Fibroblast of gingiva (primary cell): ENCODE results near the gene BEST1.
"Not testable (repeated sequence)": the region's sequence is repeated elsewhere in the genome, so short reads cannot be mapped to it uniquely, and the experiment has no call there.

Source experiments
- DNase-seq: peaks from one replicate; pipeline ENCODE4 v3.0.0-alpha.2; 2011; ENCODE audit warnings: low read depth

The BEST1 gene

DNA sequence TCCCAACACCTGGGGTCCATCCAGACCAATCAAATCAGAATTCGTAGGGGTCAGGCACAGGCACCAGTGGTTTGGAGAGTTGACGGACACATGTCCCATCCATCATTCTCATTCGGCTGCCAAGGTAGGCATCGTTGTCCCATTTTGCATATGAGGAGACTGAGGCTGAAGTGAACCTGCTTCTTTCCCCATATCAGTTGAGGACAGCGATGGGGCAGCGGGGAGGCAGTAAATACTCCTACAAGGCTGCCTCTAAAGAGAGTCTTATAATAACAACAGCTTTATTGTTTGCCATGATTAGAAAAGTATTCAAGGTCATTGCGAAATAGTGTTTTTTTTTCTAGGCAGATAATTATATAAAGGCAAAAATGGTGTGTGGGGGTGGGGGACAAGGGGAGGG, 1.6 kb upstream of the BEST1 start:
- DNase-seq: no peak

DNA sequence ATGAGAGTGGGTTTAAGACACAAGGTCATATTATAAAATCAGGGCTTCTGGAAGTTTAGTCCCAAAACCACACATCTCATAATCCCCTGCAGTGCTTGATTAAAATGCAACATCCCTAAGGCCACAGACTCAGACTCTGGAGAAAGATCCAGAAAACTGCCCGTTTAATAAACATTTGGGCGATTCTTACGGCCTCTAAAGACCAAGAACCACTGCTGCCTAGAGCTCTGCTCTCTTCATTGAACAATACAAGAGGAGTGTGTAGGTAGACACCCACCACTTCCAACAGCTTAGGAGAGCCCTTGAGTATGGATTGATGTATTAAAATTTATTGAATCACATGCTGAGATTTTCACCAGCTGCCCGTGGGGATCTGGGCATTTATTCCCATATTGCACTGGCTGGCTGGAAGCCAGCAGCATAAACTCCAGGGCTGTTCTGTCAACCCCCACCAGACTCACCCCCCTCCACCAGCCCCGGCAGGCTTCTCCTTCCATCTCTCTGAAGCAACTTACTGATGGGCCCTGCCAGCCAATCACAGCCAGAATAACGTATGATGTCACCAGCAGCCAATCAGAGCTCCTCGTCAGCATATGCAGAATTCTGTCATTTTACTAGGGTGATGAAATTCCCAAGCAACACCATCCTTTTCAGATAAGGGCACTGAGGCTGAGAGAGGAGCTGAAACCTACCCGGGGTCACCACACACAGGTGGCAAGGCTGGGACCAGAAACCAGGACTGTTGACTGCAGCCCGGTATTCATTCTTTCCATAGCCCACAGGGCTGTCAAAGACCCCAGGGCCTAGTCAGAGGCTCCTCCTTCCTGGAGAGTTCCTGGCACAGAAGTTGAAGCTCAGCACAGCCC, 749 bp upstream of the BEST1 start:
- DNase-seq: peak; percentile 95

DNA sequence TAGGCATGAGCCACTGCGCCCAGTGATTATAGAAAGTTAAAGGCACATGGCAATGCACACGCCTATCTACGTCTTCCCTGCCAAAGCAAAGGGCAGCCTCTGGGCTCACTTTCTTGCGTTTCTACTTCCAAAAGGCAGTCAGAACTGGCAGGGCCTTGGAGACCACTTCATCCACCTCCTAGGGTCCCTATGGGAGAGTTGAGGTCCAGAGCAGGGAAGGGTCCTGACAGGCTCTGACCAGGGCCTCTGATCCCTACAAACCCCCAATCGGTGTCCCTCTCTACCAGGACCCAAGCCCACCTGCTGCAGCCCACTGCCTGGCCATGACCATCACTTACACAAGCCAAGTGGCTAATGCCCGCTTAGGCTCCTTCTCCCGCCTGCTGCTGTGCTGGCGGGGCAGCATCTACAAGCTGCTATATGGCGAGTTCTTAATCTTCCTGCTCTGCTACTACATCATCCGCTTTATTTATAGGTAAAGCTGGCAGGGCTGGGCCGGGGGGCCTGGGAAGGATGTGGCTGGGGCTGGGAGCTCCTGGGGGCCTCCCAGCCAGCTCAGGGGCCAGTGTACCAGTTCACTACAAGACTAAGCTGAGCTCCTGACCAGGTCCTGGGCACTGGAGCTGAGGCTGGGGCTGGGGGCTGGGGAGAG, 1.5 kb downstream of the BEST1 start:
- DNase-seq: no peak

DNA sequence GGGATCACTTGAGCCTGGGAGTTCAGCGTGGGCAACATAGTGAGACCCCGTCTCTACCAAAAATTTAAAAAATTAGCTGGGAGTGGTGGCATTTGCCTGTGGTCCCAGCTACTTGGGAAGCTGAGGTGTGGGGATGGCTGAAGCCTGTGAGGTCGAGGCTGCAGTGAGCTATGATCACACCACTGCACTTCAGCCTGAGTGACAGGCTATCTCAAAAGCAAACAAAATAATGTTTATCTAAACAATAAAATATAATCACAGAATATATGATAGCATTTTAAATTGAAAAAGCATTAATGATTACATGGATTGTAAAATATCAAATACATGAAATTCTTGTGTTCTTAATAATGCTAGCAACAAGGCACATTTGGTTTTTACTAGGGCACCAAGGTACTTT, 2.7 kb downstream of the BEST1 start:
- DNase-seq: no peak

DNA sequence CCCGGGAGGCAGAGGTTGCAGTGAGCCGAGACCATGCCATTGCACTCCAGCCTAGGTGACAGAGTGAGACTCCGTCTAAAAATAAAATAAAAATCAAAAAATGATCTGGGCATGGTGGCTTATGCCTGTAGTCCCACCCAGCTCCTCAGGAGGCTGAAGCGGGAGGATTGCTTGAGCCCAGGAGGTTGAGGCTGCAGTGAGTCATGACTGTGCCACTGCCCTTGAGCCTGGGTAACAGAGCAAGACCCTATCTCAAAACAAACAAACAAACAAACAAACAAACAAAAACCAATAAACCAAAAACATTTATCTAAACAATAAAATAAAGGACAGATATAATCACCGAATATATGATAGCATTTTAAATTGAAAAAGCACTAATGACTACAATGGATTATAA, 3.5 kb downstream of the BEST1 start:
- DNase-seq: not testable (repeated sequence)

DNA sequence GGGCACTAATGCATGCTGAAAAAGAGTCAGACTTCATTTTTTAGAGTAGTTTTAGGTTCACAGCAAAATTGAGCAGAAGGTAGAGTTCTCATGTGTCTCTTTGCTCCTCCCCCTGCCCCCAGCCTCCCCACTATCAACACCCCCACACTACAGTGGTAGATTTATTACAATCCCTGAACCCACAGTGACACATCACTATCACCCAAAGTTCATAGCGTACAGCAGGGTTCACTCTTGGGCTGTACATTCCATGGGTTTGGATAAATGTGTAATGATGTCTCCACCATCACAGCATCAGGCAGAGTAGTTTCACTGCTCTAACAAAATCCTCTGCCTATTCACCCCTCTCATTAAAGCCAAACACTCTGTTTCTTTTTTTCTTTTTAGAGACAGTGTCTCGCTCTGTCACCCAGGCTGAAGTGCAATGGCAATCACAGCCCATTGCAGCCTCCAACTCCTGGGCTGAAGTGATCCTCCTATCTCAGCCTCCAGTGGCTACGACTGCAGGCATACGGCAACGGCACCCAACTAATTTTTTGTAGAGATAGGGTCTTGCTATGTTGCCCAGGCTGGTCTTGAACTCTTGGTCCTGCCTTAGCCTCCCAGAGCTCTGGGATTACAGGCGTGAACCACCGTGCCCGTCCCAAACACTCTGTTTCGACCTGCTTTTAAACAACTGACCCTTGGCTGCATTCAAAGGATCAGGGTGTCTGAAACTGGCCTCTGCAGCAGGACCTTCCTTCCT, 4.1 kb downstream of the BEST1 start:
- DNase-seq: no peak

DNA sequence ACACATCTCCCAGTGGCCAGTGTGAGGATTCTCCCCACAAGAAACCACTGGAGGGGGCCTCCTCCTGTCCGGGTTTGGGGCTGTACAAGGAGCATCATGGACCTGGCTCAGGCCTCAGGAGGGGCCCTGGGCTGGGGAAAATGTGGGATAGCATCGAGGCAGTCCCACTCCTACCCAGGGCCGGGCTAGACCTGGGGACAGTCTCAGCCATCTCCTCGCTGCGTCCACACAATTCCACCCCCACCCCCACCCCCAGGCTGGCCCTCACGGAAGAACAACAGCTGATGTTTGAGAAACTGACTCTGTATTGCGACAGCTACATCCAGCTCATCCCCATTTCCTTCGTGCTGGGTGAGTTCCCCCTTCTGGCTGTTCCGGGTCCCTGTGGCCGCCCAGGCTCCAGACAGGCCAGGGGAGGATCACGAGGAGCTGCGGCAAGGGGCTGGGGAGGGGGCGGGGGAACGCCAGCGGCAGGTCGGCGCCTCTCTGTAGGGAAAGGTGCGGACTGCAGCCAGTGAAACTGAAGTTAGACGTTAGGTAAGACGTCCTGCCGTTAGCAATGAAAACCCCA, 4.8 kb downstream of the BEST1 start:
- peak; percentile 89 for DNase-seq

DNA sequence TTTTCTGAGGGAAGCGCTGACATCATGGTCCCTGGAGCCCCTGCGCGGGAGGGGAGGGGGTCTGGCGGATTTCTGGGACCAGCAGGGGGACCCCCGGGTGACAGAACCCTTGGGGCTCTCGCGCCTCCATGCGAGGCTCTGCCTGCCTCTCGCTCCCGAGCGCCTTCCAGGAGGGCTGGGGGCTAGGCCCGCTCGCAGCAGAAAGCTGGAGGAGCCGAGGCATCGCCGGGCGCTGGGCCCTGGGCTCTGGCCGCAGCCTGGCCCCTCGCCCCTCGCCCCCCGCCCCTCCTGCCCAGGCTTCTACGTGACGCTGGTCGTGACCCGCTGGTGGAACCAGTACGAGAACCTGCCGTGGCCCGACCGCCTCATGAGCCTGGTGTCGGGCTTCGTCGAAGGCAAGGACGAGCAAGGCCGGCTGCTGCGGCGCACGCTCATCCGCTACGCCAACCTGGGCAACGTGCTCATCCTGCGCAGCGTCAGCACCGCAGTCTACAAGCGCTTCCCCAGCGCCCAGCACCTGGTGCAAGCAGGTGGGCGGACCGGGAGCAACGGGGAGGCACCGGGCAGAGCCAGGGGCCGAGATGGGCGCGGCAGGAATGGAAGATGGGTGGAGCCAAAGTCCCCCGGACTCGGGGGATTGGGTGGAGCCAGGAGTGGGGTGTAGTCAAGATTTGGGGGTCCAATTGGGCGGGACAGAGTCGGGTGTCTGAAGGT, 5.4 kb downstream of the BEST1 start:
- DNase-seq: no peak

DNA sequence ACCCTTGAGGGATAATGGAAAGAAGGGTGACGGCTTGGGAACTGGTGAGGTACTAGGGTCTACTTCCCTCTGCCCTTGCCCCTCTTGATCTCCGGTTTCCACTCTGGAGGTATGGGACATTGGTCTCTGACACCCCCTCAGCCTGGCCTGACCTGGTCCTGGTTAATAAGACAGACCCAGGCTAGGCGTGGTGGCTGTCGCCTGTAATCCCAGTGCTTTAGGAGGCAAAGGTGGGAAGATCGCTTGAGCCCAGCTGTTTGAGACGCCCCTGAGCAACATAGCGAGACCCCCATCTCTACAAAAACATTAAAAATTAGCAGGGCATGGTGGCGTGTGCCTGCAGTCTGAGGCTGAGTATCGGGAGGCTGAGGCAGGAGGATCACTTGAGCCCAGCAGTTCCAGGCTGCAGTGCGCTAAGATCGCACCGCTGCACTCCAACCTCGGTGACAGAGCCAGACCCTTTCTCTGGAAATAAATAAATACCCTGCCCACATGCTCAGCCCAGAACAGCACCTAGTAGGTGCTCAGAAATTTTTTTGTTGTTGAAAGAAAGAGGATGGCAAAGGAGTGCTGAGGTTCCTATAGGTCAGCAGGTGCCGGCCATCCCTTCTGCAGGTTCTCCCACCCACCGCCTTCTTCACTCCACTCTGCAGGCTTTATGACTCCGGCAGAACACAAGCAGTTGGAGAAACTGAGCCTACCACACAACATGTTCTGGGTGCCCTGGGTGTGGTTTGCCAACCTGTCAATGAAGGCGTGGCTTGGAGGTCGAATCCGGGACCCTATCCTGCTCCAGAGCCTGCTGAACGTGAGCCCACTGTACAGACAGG, 6.3 kb downstream of the BEST1 start:
- no peak for DNase-seq

DNA sequence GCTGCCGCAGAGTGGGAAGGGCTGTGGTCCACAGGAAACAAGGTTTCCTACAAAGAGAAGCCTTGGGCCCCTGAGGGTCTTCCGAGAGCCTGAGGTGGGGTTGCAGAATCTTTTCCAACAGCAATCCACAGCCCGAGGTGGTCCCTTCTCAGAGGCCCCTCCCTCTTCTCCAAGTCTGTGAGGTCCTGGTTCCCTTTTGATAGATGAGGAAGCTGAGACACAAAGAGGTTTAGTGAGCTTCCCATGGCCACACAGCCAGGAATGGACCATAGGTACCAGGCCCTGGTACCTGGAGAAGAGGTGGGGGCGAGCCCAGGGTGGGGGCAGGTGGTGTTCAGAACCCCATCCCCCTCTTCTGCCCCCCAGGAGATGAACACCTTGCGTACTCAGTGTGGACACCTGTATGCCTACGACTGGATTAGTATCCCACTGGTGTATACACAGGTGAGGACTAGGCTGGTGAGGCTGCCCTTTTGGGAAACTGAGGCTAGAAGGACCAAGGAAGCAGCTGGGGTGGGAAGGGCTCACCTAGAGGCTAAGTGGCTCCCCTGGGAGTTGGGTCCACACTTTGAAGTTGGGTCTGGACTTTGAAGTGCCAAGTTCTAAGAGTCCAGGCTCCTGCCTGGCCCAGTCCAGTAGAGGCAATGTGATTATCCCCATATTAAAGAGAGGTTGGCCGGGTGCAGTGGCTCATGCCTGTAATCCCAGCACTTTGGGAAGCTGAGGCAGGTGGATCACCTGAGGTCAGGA, 7.0 kb downstream of the BEST1 start:
- no peak for DNase-seq

DNA sequence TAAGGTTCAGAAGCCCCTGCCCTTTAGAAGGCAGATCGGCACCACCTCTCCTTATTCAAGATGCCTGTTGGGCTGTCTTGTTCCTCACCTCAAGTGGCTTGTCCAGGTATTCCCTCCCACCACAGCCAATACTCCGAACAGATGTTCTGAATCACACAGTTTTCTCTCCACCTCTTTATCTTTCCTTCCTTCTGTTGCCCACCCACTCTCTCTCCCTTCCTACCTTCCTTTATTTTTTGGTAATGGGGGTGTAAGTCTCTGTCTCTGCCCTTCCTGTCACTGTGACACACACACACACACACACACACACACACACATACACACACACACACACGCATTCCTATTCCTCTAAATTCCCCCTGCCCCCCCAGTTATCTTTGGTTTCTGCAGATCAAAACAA, 8.4 kb downstream of the BEST1 start:
- no peak for DNase-seq

DNA sequence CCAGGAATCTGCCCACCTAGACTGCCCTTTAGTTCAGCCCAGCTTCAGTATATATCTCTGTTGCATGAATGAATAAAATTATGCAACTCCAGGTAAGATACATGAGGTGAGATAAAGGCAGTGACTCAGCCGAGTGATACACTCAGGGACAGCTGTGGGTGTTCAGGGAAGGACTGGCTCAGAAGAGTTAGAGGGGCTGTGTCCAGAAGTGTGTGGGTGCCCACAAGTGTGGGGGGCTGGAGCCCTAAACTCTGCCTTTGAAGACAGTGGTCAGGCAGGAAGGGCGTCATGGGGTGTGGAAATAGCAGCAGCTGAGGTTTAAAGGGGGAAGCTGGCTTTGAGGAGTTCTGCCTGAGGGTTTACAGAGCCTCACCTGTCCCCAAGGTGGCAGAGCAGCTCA, 9.0 kb downstream of the BEST1 start:
- DNase-seq: no peak

DNA sequence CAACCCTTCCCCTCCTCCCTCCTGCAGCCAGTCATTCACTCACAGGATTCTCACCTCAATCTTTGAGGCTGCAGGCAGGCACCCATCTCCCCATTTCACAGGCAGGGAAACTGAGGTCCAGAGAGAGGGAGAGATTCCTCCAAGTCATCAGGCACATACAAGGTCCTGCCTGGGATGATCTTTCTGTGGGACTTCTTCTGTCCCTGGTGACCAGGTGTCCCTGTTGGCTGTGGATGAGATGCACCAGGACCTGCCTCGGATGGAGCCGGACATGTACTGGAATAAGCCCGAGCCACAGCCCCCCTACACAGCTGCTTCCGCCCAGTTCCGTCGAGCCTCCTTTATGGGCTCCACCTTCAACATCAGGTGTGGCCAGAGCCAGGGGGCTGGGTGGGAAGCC, 9.5 kb downstream of the BEST1 start:
- no peak for DNase-seq

DNA sequence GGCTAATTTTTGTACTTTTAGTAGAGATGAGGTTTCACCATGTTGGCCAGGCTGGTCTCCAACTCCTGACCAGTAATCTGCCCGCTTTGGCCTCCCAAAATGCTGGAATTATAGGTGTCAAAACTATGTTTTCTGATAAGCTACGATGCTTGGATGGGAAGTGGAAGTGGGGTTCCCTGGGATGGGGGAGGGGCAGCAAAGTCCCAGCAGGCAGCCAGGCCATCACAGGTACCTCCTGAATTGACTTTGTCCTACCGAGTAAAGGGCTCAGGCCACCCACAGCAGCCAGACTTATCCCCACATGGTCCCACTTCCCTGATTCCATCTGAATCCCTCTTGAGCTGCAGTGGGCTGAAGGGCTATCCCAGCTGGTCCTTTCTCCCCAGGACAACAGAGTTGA, 10.4 kb downstream of the BEST1 start:
- no peak for DNase-seq

DNA sequence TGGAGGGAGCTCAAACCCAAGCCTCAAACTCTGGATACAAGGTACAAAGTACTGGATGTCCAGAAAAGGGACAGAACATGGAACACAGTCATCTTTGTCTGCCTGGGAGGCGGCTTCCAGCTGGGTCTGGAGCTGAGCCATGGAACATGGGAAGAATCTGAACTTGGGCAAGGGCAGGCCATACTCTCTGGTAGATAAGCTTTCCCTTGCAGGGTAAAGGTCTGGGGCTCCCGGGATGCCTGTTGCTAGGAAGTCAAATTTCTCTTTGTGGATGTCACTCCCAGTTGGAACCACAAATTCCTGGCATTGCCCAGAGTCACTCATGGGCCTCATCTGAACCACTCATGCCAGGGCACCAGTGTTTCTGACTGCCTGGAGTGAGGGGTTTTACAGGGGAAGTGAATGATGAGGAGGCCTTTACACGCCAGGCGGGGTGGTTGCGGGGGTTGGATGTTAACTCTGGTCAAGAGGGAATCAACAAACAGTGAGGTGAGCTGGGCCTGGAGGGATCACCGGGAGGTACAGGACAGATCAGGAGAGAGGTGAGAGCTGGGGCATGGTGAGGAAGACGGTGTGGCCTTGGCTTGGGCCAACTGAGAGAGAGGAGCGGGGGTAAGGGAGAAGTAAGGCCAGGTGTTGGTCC, 11.5 kb downstream of the BEST1 start:
- DNase-seq: peak; percentile 91

DNA sequence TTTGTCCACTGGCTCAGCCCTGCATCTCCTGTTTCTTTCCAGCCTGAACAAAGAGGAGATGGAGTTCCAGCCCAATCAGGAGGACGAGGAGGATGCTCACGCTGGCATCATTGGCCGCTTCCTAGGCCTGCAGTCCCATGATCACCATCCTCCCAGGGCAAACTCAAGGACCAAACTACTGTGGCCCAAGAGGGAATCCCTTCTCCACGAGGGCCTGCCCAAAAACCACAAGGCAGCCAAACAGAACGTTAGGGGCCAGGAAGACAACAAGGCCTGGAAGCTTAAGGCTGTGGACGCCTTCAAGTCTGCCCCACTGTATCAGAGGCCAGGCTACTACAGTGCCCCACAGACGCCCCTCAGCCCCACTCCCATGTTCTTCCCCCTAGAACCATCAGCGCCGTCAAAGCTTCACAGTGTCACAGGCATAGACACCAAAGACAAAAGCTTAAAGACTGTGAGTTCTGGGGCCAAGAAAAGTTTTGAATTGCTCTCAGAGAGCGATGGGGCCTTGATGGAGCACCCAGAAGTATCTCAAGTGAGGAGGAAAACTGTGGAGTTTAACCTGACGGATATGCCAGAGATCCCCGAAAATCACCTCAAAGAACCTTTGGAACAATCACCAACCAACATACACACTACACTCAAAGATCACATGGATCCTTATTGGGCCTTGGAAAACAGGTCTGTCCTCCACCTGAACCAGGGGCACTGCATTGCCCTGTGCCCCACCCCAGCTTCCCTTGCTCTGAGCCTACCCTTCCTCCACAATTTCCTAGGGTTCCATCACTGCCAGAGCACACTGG, 12.3 kb downstream of the BEST1 start:
- peak; percentile 83 for DNase-seq

DNA sequence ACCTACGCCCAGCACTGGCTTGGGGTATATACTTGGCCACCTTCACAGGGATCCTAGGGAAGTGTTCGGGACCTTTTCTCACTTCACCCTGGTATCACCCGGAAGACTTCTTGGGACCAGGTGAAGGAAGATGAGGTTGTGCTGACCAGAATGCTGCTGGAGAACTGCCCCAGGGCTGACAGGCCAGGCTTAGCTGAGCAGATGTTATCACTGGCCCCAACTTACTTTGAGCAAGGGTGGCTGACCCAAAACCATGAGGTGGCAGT, 12.8 kb downstream of the BEST1 start:
- DNase-seq: no peak

DNA sequence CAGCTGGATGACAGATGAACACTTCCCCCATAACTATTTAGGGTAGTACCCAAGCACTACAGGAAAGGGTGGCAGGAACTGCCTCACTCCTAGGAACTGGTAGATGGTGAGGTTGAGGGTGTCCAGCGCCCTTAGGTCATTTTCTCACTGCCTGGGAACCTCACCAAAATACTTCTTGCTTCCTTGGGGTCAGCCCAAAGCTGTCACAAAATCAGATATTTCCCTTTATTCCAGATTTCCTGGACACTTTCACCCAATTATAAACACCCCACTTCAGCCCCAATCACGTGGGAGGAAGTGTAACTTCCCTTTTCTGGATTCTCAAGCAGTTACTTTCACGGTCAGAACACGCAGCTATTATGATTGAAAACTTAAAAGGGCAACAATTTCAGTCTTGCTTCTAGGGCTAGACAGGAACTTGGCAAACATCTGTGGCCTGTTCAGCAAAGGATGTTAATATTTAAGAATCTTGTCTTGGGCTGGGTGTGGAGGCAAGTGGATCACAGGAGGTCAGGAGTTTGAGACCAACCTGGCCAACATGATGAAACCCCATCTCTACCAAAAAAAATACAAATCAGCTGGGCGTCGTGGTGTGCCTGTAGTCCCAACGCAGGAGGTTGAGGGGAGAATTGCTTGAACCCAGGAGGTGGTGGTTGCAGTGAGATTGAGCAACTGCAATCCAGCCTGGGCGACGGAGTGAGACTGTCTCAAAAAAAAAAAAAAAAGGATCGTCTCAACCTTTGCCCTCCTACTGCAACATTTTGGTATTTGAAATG, 13.3 kb downstream of the BEST1 start:
- peak; percentile 94 for DNase-seq
